Activated CD8-positive, alpha-beta memory T cell treated with anti-CD3 and anti-CD28 coated beads, Interleukin-2, amount 50 U/mL, for 48 hours (primary cell): ENCODE measurements around the gene PDE8B.

Experiments
- DNase-seq: peaks from one replicate; pipeline ENCODE4 v3.0.0-alpha.2; 2020

The PDE8B gene

DNA sequence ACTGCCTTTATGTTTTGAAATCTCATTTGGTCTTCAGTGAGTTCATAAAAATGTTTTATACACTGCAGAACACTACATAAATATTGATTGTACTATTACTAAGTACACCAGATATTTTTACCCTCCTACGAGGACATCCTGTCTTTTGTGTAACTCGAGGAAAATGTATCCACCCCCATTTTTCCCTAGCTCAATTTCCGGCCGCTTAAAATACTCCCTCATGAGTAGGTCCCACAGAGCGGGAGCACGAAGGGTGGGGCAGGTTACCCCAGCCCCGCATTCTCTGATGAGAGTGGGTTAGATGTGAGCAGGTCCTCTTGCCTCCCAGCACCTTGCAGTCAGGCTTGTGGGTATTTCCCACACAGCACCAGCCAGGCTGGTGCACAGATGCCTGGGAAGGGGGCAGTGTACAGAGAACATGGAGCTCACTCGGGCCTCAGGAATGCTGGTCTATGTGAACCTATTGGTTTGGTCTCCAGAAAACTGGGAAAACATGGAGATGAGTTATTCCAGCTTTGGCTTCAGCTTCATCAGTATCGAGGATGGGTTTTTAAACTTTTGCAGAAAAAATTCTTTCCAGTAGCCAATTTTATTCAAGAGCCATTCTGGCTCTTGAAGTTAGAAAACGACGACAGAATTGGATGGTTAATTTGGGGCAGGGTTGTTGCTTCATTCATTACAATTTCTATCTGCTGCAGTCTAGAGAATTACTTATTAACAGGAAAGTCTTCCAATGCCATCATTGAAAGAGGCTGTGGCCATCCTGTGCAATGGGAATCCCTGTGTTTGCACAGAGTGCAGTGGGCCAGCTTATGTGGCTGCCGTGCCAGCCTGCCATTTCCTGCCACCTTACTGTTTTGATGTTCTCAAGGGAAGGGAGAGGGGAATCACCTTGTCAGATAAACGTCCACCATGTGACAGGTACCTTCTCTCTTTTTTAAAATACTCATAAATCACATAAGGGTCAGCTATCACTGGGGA, 208.4 kb downstream of the PDE8B start:
- DNase-seq: no peak

DNA sequence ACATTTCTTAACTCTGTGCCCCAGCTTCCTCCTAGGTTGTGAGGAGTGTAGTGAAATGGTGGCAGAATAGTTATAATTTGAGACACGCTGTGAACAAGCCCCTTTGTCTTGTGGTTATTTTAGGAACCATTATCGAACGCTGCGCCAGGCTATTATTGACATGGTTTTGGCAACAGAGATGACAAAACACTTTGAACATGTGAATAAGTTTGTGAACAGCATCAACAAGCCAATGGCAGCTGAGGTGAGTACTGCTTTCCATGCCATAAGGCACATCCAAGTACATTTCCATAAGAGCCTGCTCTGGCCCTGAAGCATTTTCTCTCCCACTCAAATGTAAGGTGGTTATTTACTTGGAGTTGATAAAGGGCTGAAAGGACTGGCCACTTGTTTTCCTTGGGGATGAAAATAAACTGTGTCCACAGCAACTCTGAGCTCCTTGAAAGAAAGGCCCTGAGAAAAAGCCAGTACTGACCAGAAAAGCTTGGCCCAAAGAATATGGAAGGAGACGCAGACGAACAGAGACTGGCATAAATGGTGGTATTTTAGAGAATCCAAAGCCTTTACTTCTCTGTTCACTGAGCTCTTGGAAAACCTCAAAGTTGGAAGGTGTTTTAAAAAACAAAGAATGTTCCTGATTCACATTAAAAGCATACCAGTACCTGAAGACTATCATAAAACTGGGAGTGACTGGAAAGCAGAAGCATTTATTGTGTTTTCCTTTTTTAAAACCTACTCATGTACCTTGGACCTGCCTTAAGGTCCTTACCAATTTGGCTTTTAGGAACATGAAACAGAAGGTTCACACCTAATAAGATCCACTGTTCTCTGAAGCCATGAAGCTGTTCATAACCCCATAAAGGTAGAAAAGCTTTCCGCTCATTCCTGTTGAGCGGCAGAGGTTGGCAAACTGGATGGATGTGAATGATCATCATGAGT, 209.4 kb downstream of the PDE8B start:
- DNase-seq: no peak

GRCh38 chr5:77420940-77421339, 210.5 kb downstream of the PDE8B start:
- no peak for DNase-seq

GRCh38 chr5:77423022-77423750, 212.7 kb downstream of the PDE8B start:
- no peak for DNase-seq

GRCh38 chr5:77424921-77425320, 214.4 kb downstream of the PDE8B start:
- DNase-seq: no peak

- DNase-seq: no peak
Measured at GRCh38 chr5:77425420-77425819, 214.9 kb downstream of the PDE8B start.

DNA sequence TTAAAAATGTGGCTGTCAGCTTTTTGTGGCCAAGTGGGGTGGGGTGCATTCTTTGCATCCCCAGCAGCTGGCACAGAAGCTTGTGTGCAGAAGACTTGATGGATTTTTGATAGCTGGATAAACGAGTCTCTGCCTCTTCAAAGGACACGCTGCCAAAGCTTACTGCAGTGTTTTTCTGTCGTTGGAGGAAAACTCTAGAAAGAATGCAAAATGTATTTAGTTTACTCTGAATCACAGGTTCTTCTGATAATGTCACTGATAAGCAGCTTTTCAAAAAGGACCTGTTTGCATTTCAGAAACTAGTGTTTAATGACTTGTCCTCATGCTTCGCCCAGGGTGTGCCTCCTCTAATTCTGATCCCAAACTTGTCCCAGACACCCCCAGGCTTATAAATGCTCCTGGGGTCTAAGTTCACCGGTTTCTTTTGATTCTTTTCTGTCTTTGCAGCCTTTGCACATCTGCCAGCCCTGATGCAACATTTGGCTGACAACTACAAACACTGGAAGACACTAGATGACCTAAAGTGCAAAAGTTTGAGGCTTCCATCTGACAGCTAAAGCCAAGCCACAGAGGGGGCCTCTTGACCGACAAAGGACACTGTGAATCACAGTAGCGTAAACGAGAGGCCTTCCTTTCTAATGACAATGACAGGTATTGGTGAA, 215.6 kb downstream of the PDE8B start:
- DNase-seq: no peak

DNA sequence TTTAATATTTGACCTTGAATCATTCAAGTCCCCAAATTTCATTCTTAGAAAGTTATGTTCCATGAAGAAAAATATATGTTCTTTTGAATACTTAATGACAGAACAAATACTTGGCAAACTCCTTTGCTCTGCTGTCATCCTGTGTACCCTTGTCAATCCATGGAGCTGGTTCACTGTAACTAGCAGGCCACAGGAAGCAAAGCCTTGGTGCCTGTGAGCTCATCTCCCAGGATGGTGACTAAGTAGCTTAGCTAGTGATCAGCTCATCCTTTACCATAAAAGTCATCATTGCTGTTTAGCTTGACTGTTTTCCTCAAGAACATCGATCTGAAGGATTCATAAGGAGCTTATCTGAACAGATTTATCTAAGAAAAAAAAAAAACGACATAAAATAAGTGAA, 216.2 kb downstream of the PDE8B start:
- no peak for DNase-seq

DNA sequence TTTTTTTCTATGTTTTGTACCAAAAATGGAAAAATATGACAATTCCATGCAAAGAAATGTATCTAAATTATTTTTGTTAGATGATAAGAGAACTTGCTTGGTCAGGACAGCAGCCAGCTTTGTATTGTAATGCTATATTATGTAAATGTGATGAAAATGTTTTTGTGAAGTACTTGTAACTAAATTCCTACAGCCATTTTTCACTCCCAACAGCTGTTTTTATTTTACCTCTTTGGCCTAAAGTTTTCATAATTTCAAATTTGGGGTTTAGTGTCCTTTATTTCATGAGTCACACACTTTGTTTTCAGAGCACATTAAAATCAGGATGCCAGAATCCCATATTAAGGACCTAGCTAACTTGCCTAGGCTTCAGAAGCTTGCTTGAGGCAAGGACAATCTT, 217.5 kb downstream of the PDE8B start:
- DNase-seq: no peak

DNA sequence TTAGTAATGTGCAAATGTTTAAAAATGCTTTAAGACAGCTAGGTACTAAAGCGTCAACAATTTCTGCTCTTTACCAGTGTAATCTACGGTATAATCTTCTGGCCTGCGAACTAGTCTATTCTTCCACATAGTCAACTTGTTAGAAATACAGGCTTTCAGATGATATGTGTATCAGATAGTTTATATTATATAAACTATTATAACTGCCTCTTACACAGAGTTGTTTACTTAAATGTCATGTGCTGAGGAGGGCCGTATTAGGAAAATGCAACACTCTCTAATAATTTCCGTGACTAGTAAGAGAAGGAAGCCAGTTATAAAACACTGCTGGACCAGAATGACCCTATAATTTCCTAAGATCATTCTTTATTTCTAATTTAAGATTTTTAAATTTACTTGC, 218.0 kb downstream of the PDE8B start:
- DNase-seq: no peak

DNA sequence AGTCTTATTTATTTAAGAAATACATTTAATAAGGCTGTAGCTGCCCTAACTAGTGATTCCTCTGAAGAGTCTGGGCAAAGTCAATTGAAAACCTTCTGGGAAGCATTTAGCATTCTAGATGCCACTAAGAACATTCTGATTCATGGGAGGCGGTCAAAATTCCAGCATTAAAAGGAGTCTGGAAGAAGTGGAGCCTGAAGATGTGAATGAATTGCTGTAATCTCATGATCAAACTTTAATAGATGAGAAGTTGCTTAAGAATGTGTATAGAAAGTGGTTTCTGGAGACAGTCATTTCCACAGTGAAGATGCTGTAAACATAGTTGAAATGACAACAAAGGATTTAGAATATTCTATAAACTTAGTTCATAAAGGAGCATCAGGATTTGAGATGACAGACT, 220.2 kb downstream of the PDE8B start:
- no peak for DNase-seq

GRCh38 chr5:77431286-77431685, 220.8 kb downstream of the PDE8B start:
- no peak for DNase-seq

DNA sequence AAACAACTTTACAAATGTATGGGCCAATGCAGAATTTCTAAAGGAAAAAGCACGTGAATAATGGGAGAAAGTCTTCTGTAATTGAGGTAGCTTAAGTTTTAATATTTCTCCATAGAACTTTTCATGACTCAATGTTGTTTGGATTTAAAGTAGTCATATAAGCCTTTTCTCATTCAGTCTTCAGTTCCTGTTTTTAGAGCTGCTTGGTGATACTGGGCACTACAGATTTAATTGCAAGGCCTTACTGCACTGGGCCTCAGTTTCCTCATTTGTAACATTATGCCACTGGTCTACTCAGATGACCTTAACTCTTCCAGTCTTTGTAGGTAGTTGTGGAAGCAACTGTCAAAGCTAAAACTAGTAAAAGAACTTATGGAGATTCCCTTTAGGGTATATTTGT, 221.2 kb downstream of the PDE8B start:
- no peak for DNase-seq

GRCh38 chr5:77437194-77437593, 226.7 kb downstream of the PDE8B start:
- no peak for DNase-seq

GRCh38 chr5:77438071-77438470, 227.6 kb downstream of the PDE8B start:
- no peak for DNase-seq

- no peak for DNase-seq
Measured at GRCh38 chr5:77443670-77444069, 233.2 kb downstream of the PDE8B start.

- DNase-seq: no peak
Measured at GRCh38 chr5:77444356-77444755, 233.9 kb downstream of the PDE8B start.

- no peak for DNase-seq
Measured at GRCh38 chr5:77448831-77449230, 238.4 kb downstream of the PDE8B start.

DNA sequence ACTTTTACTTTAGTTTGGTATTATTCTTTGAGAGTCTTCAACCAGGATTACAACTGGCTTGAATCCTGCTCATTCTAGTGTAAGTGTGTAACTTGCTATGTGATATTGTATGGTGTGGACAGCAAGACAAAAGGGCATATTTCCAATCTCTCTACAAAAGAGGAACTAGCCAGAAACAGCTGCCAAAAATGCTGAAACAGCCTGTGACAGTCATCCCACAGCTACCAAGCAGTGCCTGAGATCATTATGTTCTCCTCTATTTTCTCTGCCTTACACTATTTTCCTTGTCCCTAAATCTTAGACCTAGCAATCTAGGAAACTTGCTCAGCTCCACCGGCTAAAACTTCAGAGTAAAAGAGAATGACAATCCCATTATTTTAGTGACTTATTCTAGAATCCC, 238.8 kb downstream of the PDE8B start:
- no peak for DNase-seq

GRCh38 chr5:77449981-77450380, 239.5 kb downstream of the PDE8B start:
- DNase-seq: no peak

DNA sequence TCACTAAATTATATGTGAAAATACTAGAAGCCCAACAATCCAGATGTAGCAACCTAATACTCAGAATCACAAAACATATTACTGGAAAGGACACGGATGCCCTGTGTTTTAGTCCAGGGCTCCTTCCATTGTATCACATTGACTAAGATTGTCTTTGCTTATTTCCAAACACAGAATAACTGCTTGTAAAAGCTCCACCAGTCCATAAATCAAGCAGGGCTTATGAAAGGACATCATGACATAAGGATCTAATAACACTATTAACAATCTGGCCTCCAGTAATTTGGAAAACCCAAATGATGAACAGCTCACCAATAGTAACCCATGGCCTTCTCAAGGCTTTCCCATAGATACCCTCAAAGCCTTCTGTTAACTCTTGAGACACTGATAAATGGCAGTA, 241.9 kb downstream of the PDE8B start:
- no peak for DNase-seq

GRCh38 chr5:77454123-77454522, 243.6 kb downstream of the PDE8B start:
- no peak for DNase-seq
